Stomach (tissue), 9 donors: ENCODE measurements around the gene PDGFD. TPM values are rescaled to one million over a fixed set of nuclear protein-coding genes. Genes with fewer than 3 reads are reported as not detected.

Experiments
- DNase-seq, 2 donors: peaks; one replicate each; pipeline versions ENCODE4 v3.0.0 to v3.0.0-alpha.2; 2013 to 2019
- H3K27ac ChIP-seq, 5 donors: fragments of 200-600 bp in 4 of 5; sonication (generic) in 4 of 5; one replicate each; pipeline ENCODE4 v1.5.1; 2013 to 2019; ENCODE audit warnings: mild to moderate bottlenecking in 1 of 5, moderate library complexity in 1 of 5
- H3K27me3 ChIP-seq, 3 donors: fragments of 200-600 bp; sonication (generic); one replicate each; pipeline ENCODE4 v1.5.1; 2017 to 2019; ENCODE audit warnings: mixed run types in 1 of 3
- H3K36me3 ChIP-seq, 4 donors: fragments of 200-600 bp; sonication (generic); 1 replicate in 3 of 4; 2 replicates in 1 of 4; pipeline ENCODE4 v1.5.1; 2016 to 2019
- H3K4me1 ChIP-seq, 4 donors: fragments of 200-600 bp; sonication (generic); one replicate each; pipeline ENCODE4 v1.5.1; 2016 to 2019
- H3K4me3 ChIP-seq, 4 donors: fragments of 200-600 bp; sonication (generic) in 3 of 4; one replicate each; pipeline ENCODE4 v1.5.1; 2016 to 2019; ENCODE audit warnings: mild to moderate bottlenecking in 1 of 4
- H3K9me3 ChIP-seq, 4 donors: fragments of 200-600 bp; sonication (generic); one replicate each; pipeline ENCODE4 v1.5.1; 2016 to 2019
- CTCF ChIP-seq, 7 experiments: fragments of 450-650 bp in 4 of 7; fragments of 200-600 bp in 3 of 7; sonication (generic) in 3 of 7; IDR thresholded peaks; one replicate each; pipeline ENCODE4 v1.5.1; 2016 to 2019; ENCODE audit warnings: antibody characterized with exemption in 7 of 7, control low read depth in 2 of 7, mild to moderate bottlenecking in 1 of 7
- EP300 ChIP-seq: sonication (generic); formaldehyde crosslinking; IDR thresholded peaks from one replicate; pipeline ENCODE4 v1.6.1; 2017; ENCODE audit warnings: antibody characterized with exemption
- POLR2A ChIP-seq, 4 donors: fragments of 450-650 bp; IDR thresholded peaks; one replicate each; pipeline ENCODE4 v1.6.1; 2016; ENCODE audit warnings: antibody characterized with exemption in 4 of 4, control low read depth in 2 of 4, mild to moderate bottlenecking in 1 of 4, moderate library complexity in 1 of 4
- POLR2AphosphoS5 ChIP-seq, 3 donors: sonication (generic); formaldehyde crosslinking; IDR thresholded peaks; one replicate each; pipeline ENCODE4 v1.6.1; 2016; ENCODE audit warnings: antibody characterized with exemption in 3 of 3
- WGBS, 5 donors: extraction: QIAGEN DNeasy Blood & Tissue Kit in 3 of 5; methylation state at CpG; one replicate each; pipeline versions ENCODE4 v1.1.5 to v1.1.7; 2013 to 2018; 5-methylcytosine and 5-hydroxymethylcytosine counted together
- intact Hi-C: fragments of 100-400 bp; cut with DNase I; formaldehyde crosslinking; loops from one replicate; pipeline ENCODE4 v1.15.1; 2023; ENCODE audit warnings: low total_unique reads
- polyA plus RNA-seq, 3 donors: library from polyadenylated mRNA; stranded (reverse); fragments of 200-250 nt; gene quantifications; one replicate each; pipeline ENCODE4 v1.2.3, GENCODE V29; 2013
- total RNA-seq, 5 donors: library from RNA; depleted of rRNA; stranded (reverse); fragments of >200 nt; gene quantifications; one replicate each; pipeline versions ENCODE4 v1.1.0 to v1.2.3, GENCODE V29; 2014 to 2016
- donor health status: healthy with polysubstance abuse.
- donor health status: Bipolar disorder and iron deficiency.
- donor health status: healthy.

Gene PDGFD
- total and polyA plus RNA-seq, 8 donors, result 2.4 to 41.5 (median 9.0) TPM; not detected in 1

GRCh38 chr11:103935219-103935618, 228.7 kb downstream of the PDGFD start:
- H3K36me3 ChIP-seq, result no peaks in the 10 kb centered on the region
- 95 to 100% (median 97%) methylated on average over 2 of the region's 2 CpGs for WGBS, 5 donors
- no peaks in the 10 kb centered on the region for H3K27me3 ChIP-seq
- H3K27ac ChIP-seq, result no peak overlapping the region
- intact Hi-C loops, result no loop called here
- DNase-seq, result no peak
- no peaks in the 10 kb centered on the region for H3K4me1 ChIP-seq
- no peaks in the 10 kb centered on the region for H3K9me3 ChIP-seq
- TF ChIP-seq POLR2AphosphoS5 (IDR thresholded peaks at IDR 0.05), result no peak
- TF ChIP-seq CTCF (IDR thresholded peaks at IDR 0.05), result no peak
- TF ChIP-seq EP300, result no peak
- no peak for TF ChIP-seq POLR2A (IDR thresholded peaks at IDR 0.05)
- H3K4me3 ChIP-seq, result no peak overlapping the region

- 38 to 64% (median 51%) methylated on average over 3 of the region's 3 CpGs for WGBS, 5 donors
- Histone ChIP-seq H3K27me3 (no peaks in the 10 kb centered on the region), H3K4me3 (no peak overlapping the region), H3K4me1 (peaks cover 0 to 22% (median 7%) of the 10 kb centered on the region in 4 donors), H3K36me3 (no peaks in the 10 kb centered on the region), H3K9me3 (no peaks in the 10 kb centered on the region), H3K27ac (peak overlapping the region in 2 of 5 donors; percentile 23)
- no peak for DNase-seq
- TF ChIP-seq CTCF (IDR thresholded peaks at IDR 0.05) (no peak), EP300 (no peak)
- intact Hi-C loops, result no loop called here
Observed at GRCh38 chr11:103929170-103929903, 234.6 kb downstream of the PDGFD start.

GRCh38 chr11:103928802-103929161, 235.2 kb downstream of the PDGFD start:
- DNase-seq, result no peak
- Histone ChIP-seq H3K27ac (peak overlapping the region in 2 of 5 donors; percentile 23), H3K4me3 (no peak overlapping the region), H3K4me1 (peaks cover 0 to 22% (median 7%) of the 10 kb centered on the region in 4 donors), H3K36me3 (no peaks in the 10 kb centered on the region), H3K27me3 (no peaks in the 10 kb centered on the region), H3K9me3 (no peaks in the 10 kb centered on the region)
- intact Hi-C loops, result no loop called here
- TF ChIP-seq POLR2A (IDR thresholded peaks at IDR 0.05), result no peak
- TF ChIP-seq CTCF (IDR thresholded peaks at IDR 0.05), result no peak
- TF ChIP-seq POLR2AphosphoS5 (IDR thresholded peaks at IDR 0.05), result no peak
- no peak for TF ChIP-seq EP300
- 67 to 81% (median 81%) methylated on average over 5 of the region's 5 CpGs for WGBS, 5 donors

GRCh38 chr11:103928040-103928801, 235.7 kb downstream of the PDGFD start:
- DNase-seq, result no peak
- no peak overlapping the region for H3K27ac ChIP-seq
- WGBS, 5 donors, result 73 to 92% (median 84%) methylated on average over 5 of the region's 5 CpGs

More at GRCh38 chr11:103928040-103928801, 235.7 kb downstream of the PDGFD start:
- H3K9me3 ChIP-seq, result no peaks in the 10 kb centered on the region
- H3K4me1 ChIP-seq, result peaks cover 0 to 22% (median 7%) of the 10 kb centered on the region in 4 donors
- H3K4me3 ChIP-seq, result no peak overlapping the region
- intact Hi-C loops, result no loop called here
- no peaks in the 10 kb centered on the region for H3K27me3 ChIP-seq
- no peaks in the 10 kb centered on the region for H3K36me3 ChIP-seq
- TF ChIP-seq POLR2A (IDR thresholded peaks at IDR 0.05) (no peak), CTCF (IDR thresholded peaks at IDR 0.05) (no peak), EP300 (no peak), POLR2AphosphoS5 (IDR thresholded peaks at IDR 0.05) (no peak)
